IMR-90 (cell line): Measurements from ENCODE around the gene PDGFD. TPM values are rescaled to one million over a fixed set of nuclear protein-coding genes. Genes with fewer than 3 reads are reported as not detected.

Experiments used
- ATAC-seq: fragments of 200-7000 bp; cut with Tn5 transposase; 2 replicates; pipeline ENCODE4 v1.9.1; 2020; ENCODE audit warnings: low read depth, mild to moderate bottlenecking, moderate library complexity
- BruUV-seq: library from RNA; stranded (reverse); fragments of 400-500 nt; replicated peaks from 2 replicates; lab custom pipeline; 2021; lab: Mats Ljungman, UMichigan
- CTCF ChIA-PET: fragments of 300-600 bp; formaldehyde crosslinking; extraction: SDS; loops from one replicate; lab custom pipeline; 2021; ENCODE audit warnings: antibody characterized with exemption; lab: Yijun Ruan, JAX
- POLR2A ChIA-PET: fragments of 300-600 bp; sonication (Branson Sonifier 250); formaldehyde crosslinking; loops from one replicate; lab custom pipeline; 2022; ENCODE audit warnings: antibody characterized with exemption; ENCODE audit not compliant: unreplicated experiment; lab: Charles Lee
- DNase-seq: peaks from one replicate; pipeline ENCODE4 v3.0.0; 2013
- H2AFZ ChIP-seq: replicated peaks from 2 replicates; pipeline ENCODE3; 2013; ENCODE audit warnings: low read length, mild to moderate bottlenecking; ENCODE audit not compliant: poor library complexity
- H2AK5ac ChIP-seq: 2 replicates; pipeline ENCODE4 v1.6.1; 2013; ENCODE audit warnings: low read depth, low read length, inconsistent platforms
- H2AK9ac ChIP-seq: replicated peaks from 2 replicates; pipeline ENCODE3; 2013; ENCODE audit warnings: mild to moderate bottlenecking, low read depth, low read length, moderate library complexity; ENCODE audit not compliant: poor library complexity
- H2BK120ac ChIP-seq: 2 replicates; pipeline ENCODE4 v1.6.1; 2013; ENCODE audit warnings: low read depth, low read length, inconsistent platforms
- H2BK15ac ChIP-seq: 3 replicates; pipeline ENCODE4 v1.6.1; 2013; ENCODE audit warnings: low read depth, low read length, inconsistent platforms
- H2BK20ac ChIP-seq: 2 replicates; pipeline ENCODE4 v1.6.1; 2013; ENCODE audit warnings: low read depth, mild to moderate bottlenecking, inconsistent platforms, low read length, moderate library complexity
- H2BK5ac ChIP-seq: 2 replicates; pipeline ENCODE4 v1.6.1; 2013; ENCODE audit warnings: mild to moderate bottlenecking, low read depth, low read length, inconsistent platforms; ENCODE audit not compliant: poor library complexity, severe bottlenecking
- H3K14ac ChIP-seq: replicated peaks from 2 replicates; pipeline ENCODE4 v1.6.1; 2013; ENCODE audit warnings: low read depth, low read length, inconsistent platforms
- H3K18ac ChIP-seq: 2 replicates; pipeline ENCODE4 v1.6.1; 2013; ENCODE audit warnings: low read depth, low read length, control low read depth
- H3K23ac ChIP-seq: 2 replicates; pipeline ENCODE4 v1.6.1; 2013; ENCODE audit warnings: low read depth, low read length, inconsistent platforms
- H3K27ac ChIP-seq: 2 replicates; pipeline ENCODE4 v1.5.1; 2013; ENCODE audit warnings: mild to moderate bottlenecking, control low read depth, low read length; ENCODE audit not compliant: insufficient read depth
- H3K27me3 ChIP-seq: 2 replicates; pipeline ENCODE4 v1.6.1; 2013; ENCODE audit warnings: low read length; ENCODE audit not compliant: control insufficient read depth, insufficient read depth
- H3K36me3 ChIP-seq: 2 replicates; pipeline ENCODE4 v1.6.1; 2013; ENCODE audit warnings: low read length, mixed read lengths; ENCODE audit not compliant: control insufficient read depth, insufficient read depth
- H3K4ac ChIP-seq: 2 replicates; pipeline ENCODE4 v1.6.1; 2013; ENCODE audit warnings: low read depth, low read length, inconsistent platforms
- H3K4me1 ChIP-seq: 2 replicates; pipeline ENCODE4 v1.6.1; 2013; ENCODE audit warnings: low read length, mixed read lengths; ENCODE audit not compliant: control insufficient read depth, insufficient read depth
- H3K4me2 ChIP-seq: 2 replicates; pipeline ENCODE4 v1.6.1; 2013; ENCODE audit warnings: low read depth, mild to moderate bottlenecking, control low read depth, low read length, moderate library complexity
- H3K4me3 ChIP-seq: 2 replicates; pipeline ENCODE4 v1.5.1; 2013; ENCODE audit warnings: low read depth, mild to moderate bottlenecking, control low read depth, low read length, moderate library complexity; ENCODE audit not compliant: insufficient read depth
- H3K56ac ChIP-seq: 2 replicates; pipeline ENCODE4 v1.6.1; 2013; ENCODE audit warnings: low read length, inconsistent platforms; ENCODE audit not compliant: insufficient read depth; ENCODE audit errors: extremely low read depth
- H3K79me1 ChIP-seq, 2 experiments: 2 replicates each; pipeline ENCODE4 v1.6.1; 2013; ENCODE audit warnings: low read length in 2 of 2, inconsistent platforms in 1 of 2, low read depth in 1 of 2
- H3K9ac ChIP-seq: 2 replicates; pipeline ENCODE4 v1.6.1; 2013; ENCODE audit warnings: low read depth, low read length, control low read depth
- H3K9me1 ChIP-seq: 2 replicates; pipeline ENCODE4 v1.6.1; 2013; ENCODE audit warnings: low read length, inconsistent platforms; ENCODE audit not compliant: insufficient read depth
- H3K9me3 ChIP-seq: 2 replicates; pipeline ENCODE4 v1.6.1; 2013; ENCODE audit warnings: low read length; ENCODE audit not compliant: control insufficient read depth, insufficient read depth
- H4K20me1 ChIP-seq: 2 replicates; pipeline ENCODE4 v1.6.1; 2013; ENCODE audit warnings: low read length, inconsistent platforms; ENCODE audit not compliant: insufficient read depth
- H4K5ac ChIP-seq: 2 replicates; pipeline ENCODE4 v1.6.1; 2013; ENCODE audit warnings: mild to moderate bottlenecking, low read depth, low read length, control low read depth
- H4K8ac ChIP-seq, 2 experiments: 2 replicates each; pipeline ENCODE4 v1.6.1; 2013; ENCODE audit warnings: low read depth in 2 of 2, low read length in 2 of 2, control low read depth in 1 of 2, inconsistent platforms in 1 of 2
- H4K91ac ChIP-seq: 2 replicates; pipeline ENCODE4 v1.6.1; 2013; ENCODE audit warnings: low read depth, low read length, inconsistent platforms; ENCODE audit not compliant: insufficient read depth
- BHLHE40 ChIP-seq: fragments of 150-350 bp; IDR thresholded peaks from 2 replicates; pipeline ENCODE4 v1.6.1; 2016; ENCODE audit warnings: mild to moderate bottlenecking, low read depth, low read length
- CEBPB ChIP-seq: IDR thresholded peaks from 2 replicates; pipeline ENCODE4 v1.6.1; 2012; ENCODE audit warnings: low read depth, low read length, improper control_type of control experiment
- CHD1 ChIP-seq: IDR thresholded peaks from 2 replicates; pipeline ENCODE4 v1.6.1; 2012; ENCODE audit warnings: low read depth, low read length, improper control_type of control experiment
- MAFK ChIP-seq: IDR thresholded peaks from 2 replicates; pipeline ENCODE4 v1.6.1; 2012; ENCODE audit warnings: low read depth, low read length, improper control_type of control experiment
- MAZ ChIP-seq: IDR thresholded peaks from 2 replicates; pipeline ENCODE4 v1.6.1; 2012; ENCODE audit warnings: low read depth, mild to moderate bottlenecking, low read length, improper control_type of control experiment, moderate library complexity, borderline replicate concordance
- NFE2L2 ChIP-seq: fragments of 150-350 bp; IDR thresholded peaks from 2 replicates; pipeline ENCODE4 v1.6.1; 2016; ENCODE audit warnings: low read depth, mild to moderate bottlenecking, low read length
- POLR2A ChIP-seq: IDR thresholded peaks from 2 replicates; pipeline ENCODE4 v1.6.1; 2012; ENCODE audit warnings: mild to moderate bottlenecking, low read depth, low read length
- RCOR1 ChIP-seq: IDR thresholded peaks from 2 replicates; pipeline ENCODE4 v1.6.1; 2012; ENCODE audit warnings: mild to moderate bottlenecking, low read length, improper control_type of control experiment; ENCODE audit not compliant: insufficient replicate concordance
- SMC3 ChIP-seq: fragments of 150-350 bp; IDR thresholded peaks from 2 replicates; pipeline ENCODE4 v1.6.1; 2016; ENCODE audit warnings: low read depth, mild to moderate bottlenecking, antibody characterized with exemption, low read length, moderate library complexity
- USF2 ChIP-seq: fragments of 150-350 bp; IDR thresholded peaks from 2 replicates; pipeline ENCODE4 v1.6.1; 2017; ENCODE audit warnings: mild to moderate bottlenecking, antibody characterized with exemption, low read length, low read depth
- WGBS, 2 experiments: methylation state at CpG; one replicate each; pipeline versions ENCODE4 v1.1.5 to v1.1.7; 2013; ENCODE audit warnings: missing lambda C conversion rate in 2 of 2; ENCODE audit not compliant: insufficient read length in 1 of 2; ENCODE audit errors: extremely low coverage in 2 of 2; 5-methylcytosine and 5-hydroxymethylcytosine counted together
- dilution Hi-C: fragments of 300-500 bp; cut with HindIII; formaldehyde crosslinking; loops from one replicate; pipeline ENCODE4 v1.14.3; 2018; ENCODE audit warnings: low sequenced_read_pairs; ENCODE audit not compliant: unreplicated experiment
- in situ Hi-C: fragments of 300-500 bp; cut with MboI; formaldehyde crosslinking; loops from 3 replicates; pipeline ENCODE4 v1.14.3; 2019; ENCODE audit warnings: low sequenced_read_pairs, inconsistent platforms, mixed read lengths
- intact Hi-C: fragments of 100-400 bp; cut with micrococcal nuclease; formaldehyde crosslinking; loops from 2 replicates; pipeline ENCODE4 v1.10.0; 2022
- polyA plus RNA-seq, 3 experiments: library from polyadenylated mRNA; depleted of rRNA; stranded (reverse); fragments of >200 nt; gene quantifications; 2 replicates each; pipeline ENCODE4 v1.2.3, GENCODE V29; 2012; ENCODE audit warnings: low replicate concordance in 1 of 3
- total RNA-seq: library from RNA; depleted of rRNA; stranded (reverse); fragments of >200 nt; gene quantifications from 2 replicates; pipeline ENCODE4 v1.2.3, GENCODE V29; 2012
- TF ChIP-seq, protein P1 (sequence below): conservative IDR thresholded peaks from 2 replicates; pipeline ENCODE4 v1.5.1; 2012; ENCODE audit warnings: mild to moderate bottlenecking, low read depth, low read length, improper control_type of control experiment
- TF ChIP-seq, protein P2 (sequence below): fragments of 150-350 bp; IDR thresholded peaks from 2 replicates; pipeline ENCODE4 v1.6.1; 2016; ENCODE audit warnings: low read depth, mild to moderate bottlenecking, low read length, moderate library complexity, borderline replicate concordance

PDGFD gene
- total and polyA plus RNA-seq, 2 of the 4 experiments (the other 2 are of a cell fraction): 2.1 to 3.0 TPM

- Histone ChIP-seq H2AK9ac (no peak overlapping the region), H2AFZ (no peak overlapping the region), H4K8ac (no peak overlapping the region), H2AK5ac (no peak overlapping the region), H3K79me1 (no peaks in the 10 kb centered on the region), H2BK120ac (peak overlapping the region; percentile 76), H3K4ac (no peak overlapping the region; the same call in 1 of the 2 replicates), H2BK5ac (no peak overlapping the region), H3K9me1 (peaks cover 3% of the 10 kb centered on the region; the same call in 1 of the 2 replicates), H3K18ac (peak overlapping the region; percentile 27; the same call in 1 of the 2 replicates), H4K91ac (no peak overlapping the region), H2BK15ac (no peak overlapping the region; the same call in 2 of the 3 replicates), H3K56ac (no peak overlapping the region), H3K36me3 (no peaks in the 10 kb centered on the region), H3K4me3 (no peak overlapping the region), H3K9ac (no peak overlapping the region), H3K14ac (no peak overlapping the region), H3K9me3 (no peaks in the 10 kb centered on the region), H2BK20ac (peak overlapping the region; percentile 76), H4K5ac (no peak overlapping the region), H3K4me1 (peaks cover 4% of the 10 kb centered on the region), H3K27me3 (no peaks in the 10 kb centered on the region), H3K27ac (no peak overlapping the region), H3K23ac (no peak overlapping the region), H4K20me1 (no peaks in the 10 kb centered on the region), H3K4me2 (no peak overlapping the region)
- WGBS, 2 experiments: no CpG with 5 or more reads among the region's 2 CpGs
- BruUV-seq: no TSS peak
- intact Hi-C loops (no loop called here), dilution Hi-C loops (no loop called here), in situ Hi-C loops (no loop called here)
- CTCF ChIA-PET: interaction anchor here (0.8 to 0.9 kb wide), 2 partner anchors 10 to 17 kb away, joined by 3 to 7 read pairs; no protein-coding TSS in a partner anchor
- TF ChIP-seq, protein P1, sequence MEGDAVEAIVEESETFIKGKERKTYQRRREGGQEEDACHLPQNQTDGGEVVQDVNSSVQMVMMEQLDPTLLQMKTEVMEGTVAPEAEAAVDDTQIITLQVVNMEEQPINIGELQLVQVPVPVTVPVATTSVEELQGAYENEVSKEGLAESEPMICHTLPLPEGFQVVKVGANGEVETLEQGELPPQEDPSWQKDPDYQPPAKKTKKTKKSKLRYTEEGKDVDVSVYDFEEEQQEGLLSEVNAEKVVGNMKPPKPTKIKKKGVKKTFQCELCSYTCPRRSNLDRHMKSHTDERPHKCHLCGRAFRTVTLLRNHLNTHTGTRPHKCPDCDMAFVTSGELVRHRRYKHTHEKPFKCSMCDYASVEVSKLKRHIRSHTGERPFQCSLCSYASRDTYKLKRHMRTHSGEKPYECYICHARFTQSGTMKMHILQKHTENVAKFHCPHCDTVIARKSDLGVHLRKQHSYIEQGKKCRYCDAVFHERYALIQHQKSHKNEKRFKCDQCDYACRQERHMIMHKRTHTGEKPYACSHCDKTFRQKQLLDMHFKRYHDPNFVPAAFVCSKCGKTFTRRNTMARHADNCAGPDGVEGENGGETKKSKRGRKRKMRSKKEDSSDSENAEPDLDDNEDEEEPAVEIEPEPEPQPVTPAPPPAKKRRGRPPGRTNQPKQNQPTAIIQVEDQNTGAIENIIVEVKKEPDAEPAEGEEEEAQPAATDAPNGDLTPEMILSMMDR: no peak
- TF ChIP-seq MAZ: no peak
- TF ChIP-seq, protein P2, sequence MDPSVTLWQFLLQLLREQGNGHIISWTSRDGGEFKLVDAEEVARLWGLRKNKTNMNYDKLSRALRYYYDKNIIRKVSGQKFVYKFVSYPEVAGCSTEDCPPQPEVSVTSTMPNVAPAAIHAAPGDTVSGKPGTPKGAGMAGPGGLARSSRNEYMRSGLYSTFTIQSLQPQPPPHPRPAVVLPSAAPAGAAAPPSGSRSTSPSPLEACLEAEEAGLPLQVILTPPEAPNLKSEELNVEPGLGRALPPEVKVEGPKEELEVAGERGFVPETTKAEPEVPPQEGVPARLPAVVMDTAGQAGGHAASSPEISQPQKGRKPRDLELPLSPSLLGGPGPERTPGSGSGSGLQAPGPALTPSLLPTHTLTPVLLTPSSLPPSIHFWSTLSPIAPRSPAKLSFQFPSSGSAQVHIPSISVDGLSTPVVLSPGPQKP: no peak
- no peak for TF ChIP-seq RCOR1
- no peak for TF ChIP-seq BHLHE40
- no peak for TF ChIP-seq NFE2L2
- no peak for TF ChIP-seq SMC3
- TF ChIP-seq CHD1: no peak
- TF ChIP-seq MAFK: no peak
- no peak for TF ChIP-seq USF2
- TF ChIP-seq CEBPB: no peak
- no peak for TF ChIP-seq POLR2A
- DNase-seq (no peak), ATAC-seq (no peak)
- POLR2A ChIA-PET: no interaction called here
Measured at GRCh38 chr11:104104201-104104600, 59.7 kb downstream of the PDGFD start.
